ENCODE results near the gene UBE2R2.

DNA sequence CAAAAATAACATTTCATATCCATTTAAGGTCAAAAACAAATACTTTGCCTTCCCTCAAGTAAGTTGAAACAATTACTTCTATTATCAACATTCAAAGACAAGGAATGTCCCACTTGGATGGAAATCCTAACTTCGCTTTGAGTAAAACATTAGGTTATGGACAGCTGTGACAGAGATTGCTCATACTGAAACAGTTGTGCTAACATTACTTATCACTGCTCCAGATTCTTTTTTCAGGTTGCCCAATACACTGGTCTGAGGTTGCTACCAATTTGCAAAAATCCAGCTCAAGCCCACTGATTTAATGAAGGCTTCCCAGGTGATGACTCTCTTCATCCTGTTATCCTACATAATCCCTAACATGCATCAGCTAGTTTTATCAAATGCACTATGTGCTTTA, 133.4 kb downstream of the UBE2R2 start:
- TF ChIP-seq CTCF (IDR thresholded peaks at IDR 0.05) (no peak), POLR2A (IDR thresholded peaks at IDR 0.05) (no peak)

All from Peyer's patch (tissue), 4 donors.